Gastrocnemius medialis (tissue), 4 donors: ENCODE data around the gene SMAD3. TPM values are rescaled to one million over a fixed set of nuclear protein-coding genes. Genes with fewer than 3 reads are reported as not detected.

ENCODE experiments used
- ATAC-seq, 2 donors: fragments of 150-250 bp; one replicate each; pipeline ENCODE4 v1.9.1; 2016
- DNase-seq, 2 donors: peaks; one replicate each; pipeline ENCODE4 v3.0.0-alpha.2; 2019
- H3K27ac ChIP-seq, 4 donors: fragments of 200-600 bp; sonication (generic); 1 replicate in 1 of 4; 2 replicates in 3 of 4; pipeline ENCODE4 v1.5.1; 2016 to 2018; ENCODE audit warnings: mild to moderate bottlenecking in 2 of 4, moderate library complexity in 1 of 4
- H3K27me3 ChIP-seq, 3 donors: fragments of 200-600 bp; sonication (generic) in 2 of 3; 1 replicate in 1 of 3; 2 replicates in 2 of 3; pipeline versions ENCODE4 v1.5.1 to v1.6.0; 2016 to 2019; ENCODE audit warnings: mild to moderate bottlenecking in 1 of 3, moderate library complexity in 1 of 3
- H3K36me3 ChIP-seq, 2 donors: fragments of 200-600 bp; sonication (generic) in 1 of 2; one replicate each; pipeline ENCODE4 v1.5.1; 2017 to 2018
- H3K4me1 ChIP-seq, 2 donors: fragments of 200-600 bp; sonication (generic) in 1 of 2; one replicate each; pipeline ENCODE4 v1.5.1; 2016 to 2017; ENCODE audit warnings: mild to moderate bottlenecking in 2 of 2
- H3K4me3 ChIP-seq, 4 donors: fragments of 200-600 bp; sonication (generic) in 3 of 4; 1 replicate in 1 of 4; 2 replicates in 3 of 4; pipeline ENCODE4 v1.5.1; 2016 to 2019; ENCODE audit warnings: mild to moderate bottlenecking in 2 of 4
- H3K9me3 ChIP-seq, 3 donors: fragments of 200-600 bp; sonication (generic) in 2 of 3; 1 replicate in 1 of 3; 2 replicates in 2 of 3; pipeline ENCODE4 v1.5.1; 2016 to 2019
- POLR2A ChIP-seq, 2 donors: fragments of 450-650 bp; IDR thresholded peaks; one replicate each; pipeline ENCODE4 v1.6.1; 2017; ENCODE audit warnings: antibody characterized with exemption in 2 of 2, mild to moderate bottlenecking in 2 of 2, moderate library complexity in 2 of 2
- in situ Hi-C, 4 donors: fragments of 200-750 bp; cut with MboI; loops; one replicate each; pipeline versions ENCODE4 v1.15.0 to v1.8.0; 2017; ENCODE audit warnings: low sequenced_read_pairs in 4 of 4
- intact Hi-C: fragments of 100-400 bp; cut with DNase I; formaldehyde crosslinking; loops from one replicate; pipeline ENCODE4 v1.15.1; 2023; ENCODE audit warnings: low total_unique reads
- total RNA-seq, 4 donors: library from RNA; depleted of rRNA; stranded (reverse); fragments of >200 nt; gene quantifications; one replicate each; pipeline versions ENCODE4 v1.1.0 to v1.2.3, GENCODE V29; 2016
- TF ChIP-seq, protein P1 (sequence below), 5 experiments: fragments of 450-650 bp in 3 of 5; fragments of 200-600 bp in 2 of 5; sonication (generic) in 2 of 5; IDR thresholded peaks in 4 of 5; conservative IDR thresholded peaks in 1 of 5; 1 replicate in 4 of 5; 2 replicates in 1 of 5; pipeline ENCODE4 v1.5.1; 2016 to 2019; ENCODE audit warnings: antibody characterized with exemption in 5 of 5, mild to moderate bottlenecking in 3 of 5, moderate library complexity in 3 of 5

SMAD3 gene
- total RNA-seq, 4 donors from 2014 or later = 15.9 to 61.7 (median 26.3) TPM

DNA sequence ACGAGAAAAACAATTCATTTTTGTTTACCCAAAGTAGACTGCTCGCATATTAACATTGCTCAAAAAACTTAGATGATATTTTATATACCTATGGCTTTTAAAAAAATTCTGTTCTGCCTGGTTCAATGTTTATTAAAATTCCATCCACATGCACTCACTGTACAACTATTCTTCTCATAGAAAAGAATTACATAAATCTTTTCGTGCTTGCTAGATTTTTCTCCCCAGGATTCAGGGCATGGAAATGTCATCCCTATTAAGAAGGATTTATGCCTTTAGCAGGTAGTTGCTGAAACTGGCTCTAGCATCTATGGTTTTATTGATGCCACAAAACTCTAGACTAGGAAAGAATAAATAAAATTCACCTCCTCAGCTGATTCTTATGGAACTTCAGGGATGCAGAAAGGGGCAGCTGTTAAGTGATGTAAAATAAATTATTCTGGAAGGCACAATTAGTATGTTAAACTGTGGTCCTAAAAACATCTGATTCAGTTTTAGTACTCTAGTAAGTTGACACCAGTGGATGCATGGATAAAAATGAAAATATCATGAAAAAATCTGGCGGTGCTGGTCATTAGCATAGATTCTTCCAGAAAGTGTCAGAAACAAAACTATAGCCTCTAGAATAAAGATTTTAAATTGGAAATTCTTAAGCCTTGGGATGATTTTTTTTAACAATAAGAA, 147.4 kb downstream of the SMAD3 start:
- H3K4me3 ChIP-seq = no peak overlapping the region
- H3K9me3 ChIP-seq = no peaks in the 10 kb centered on the region
- DNase-seq = no peak
- H3K27me3 ChIP-seq = no peaks in the 10 kb centered on the region
- intact Hi-C loops = no loop called here
- ATAC-seq = no peak
- H3K36me3 ChIP-seq = no peaks in the 10 kb centered on the region
- in situ Hi-C loops = no loop called here
- peaks cover 8 to 14% of the 10 kb centered on the region in 2 donors for H3K4me1 ChIP-seq
- H3K27ac ChIP-seq = no peak overlapping the region
- TF ChIP-seq POLR2A (IDR thresholded peaks at IDR 0.05) = no peak
- TF ChIP-seq, protein P1, sequence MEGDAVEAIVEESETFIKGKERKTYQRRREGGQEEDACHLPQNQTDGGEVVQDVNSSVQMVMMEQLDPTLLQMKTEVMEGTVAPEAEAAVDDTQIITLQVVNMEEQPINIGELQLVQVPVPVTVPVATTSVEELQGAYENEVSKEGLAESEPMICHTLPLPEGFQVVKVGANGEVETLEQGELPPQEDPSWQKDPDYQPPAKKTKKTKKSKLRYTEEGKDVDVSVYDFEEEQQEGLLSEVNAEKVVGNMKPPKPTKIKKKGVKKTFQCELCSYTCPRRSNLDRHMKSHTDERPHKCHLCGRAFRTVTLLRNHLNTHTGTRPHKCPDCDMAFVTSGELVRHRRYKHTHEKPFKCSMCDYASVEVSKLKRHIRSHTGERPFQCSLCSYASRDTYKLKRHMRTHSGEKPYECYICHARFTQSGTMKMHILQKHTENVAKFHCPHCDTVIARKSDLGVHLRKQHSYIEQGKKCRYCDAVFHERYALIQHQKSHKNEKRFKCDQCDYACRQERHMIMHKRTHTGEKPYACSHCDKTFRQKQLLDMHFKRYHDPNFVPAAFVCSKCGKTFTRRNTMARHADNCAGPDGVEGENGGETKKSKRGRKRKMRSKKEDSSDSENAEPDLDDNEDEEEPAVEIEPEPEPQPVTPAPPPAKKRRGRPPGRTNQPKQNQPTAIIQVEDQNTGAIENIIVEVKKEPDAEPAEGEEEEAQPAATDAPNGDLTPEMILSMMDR (IDR thresholded peaks at IDR 0.05 in 4 of 5, conservative IDR thresholded peaks at IDR 0.05 in 1 of 5) = no peak

DNA sequence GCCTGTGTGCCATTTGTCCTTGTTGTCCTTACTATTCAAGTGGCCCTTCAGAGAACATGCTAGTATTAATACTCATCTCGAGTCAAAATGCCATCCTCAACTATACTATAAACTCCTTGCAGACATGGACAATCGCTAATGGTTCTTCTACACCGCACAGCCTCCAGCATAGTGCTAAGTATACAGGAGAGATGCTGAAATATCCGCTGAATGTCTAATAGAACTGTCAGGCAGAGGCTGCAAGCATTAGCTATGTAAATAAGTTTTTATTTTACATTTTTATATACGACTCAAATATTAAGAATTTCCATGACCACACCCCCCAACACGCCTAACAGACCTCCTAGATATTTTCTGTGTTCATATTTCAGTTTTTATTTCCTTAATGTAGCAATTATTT, 149.7 kb downstream of the SMAD3 start:
- in situ Hi-C loops = no loop called here
- H3K36me3 ChIP-seq = no peaks in the 10 kb centered on the region
- intact Hi-C loops = no loop called here

DNA sequence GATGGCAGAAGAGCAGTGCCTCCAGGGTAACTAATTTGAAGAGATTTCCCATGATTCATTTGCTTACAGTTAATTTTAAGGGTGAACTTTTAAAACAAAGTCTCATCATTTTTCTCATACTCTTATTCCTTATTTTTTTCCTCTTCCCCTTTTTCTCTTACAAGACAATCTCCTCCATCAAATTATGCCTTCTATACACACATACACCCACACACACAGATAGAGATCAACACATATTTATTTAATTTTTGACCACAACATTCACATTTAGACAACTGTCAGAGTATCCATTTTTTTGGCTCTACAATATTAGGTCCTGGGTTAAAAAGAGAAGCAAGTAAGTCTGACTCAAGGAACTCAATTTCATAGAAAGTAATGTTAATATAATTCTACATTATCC, 151.5 kb downstream of the SMAD3 start:
- Histone ChIP-seq H3K27ac (no peak overlapping the region), H3K27me3 (no peaks in the 10 kb centered on the region), H3K9me3 (no peaks in the 10 kb centered on the region), H3K36me3 (no peaks in the 10 kb centered on the region), H3K4me3 (no peak overlapping the region), H3K4me1 (peaks cover 5 to 10% of the 10 kb centered on the region in 2 donors)
- DNase-seq (no peak), ATAC-seq (no peak)
- no peak for TF ChIP-seq POLR2A (IDR thresholded peaks at IDR 0.05)
- TF ChIP-seq, protein P1 (IDR thresholded peaks at IDR 0.05 in 4 of 5, conservative IDR thresholded peaks at IDR 0.05 in 1 of 5) = no peak
- intact Hi-C loops = no loop called here
- in situ Hi-C loops = no loop called here

More for the DNA sequence above, 149.7 kb downstream of the SMAD3 start:
- Histone ChIP-seq H3K4me3 (no peak overlapping the region), H3K27me3 (no peaks in the 10 kb centered on the region), H3K27ac (no peak overlapping the region), H3K9me3 (no peaks in the 10 kb centered on the region), H3K4me1 (peaks cover 0 to 2% of the 10 kb centered on the region in 2 donors)
- no peak for ATAC-seq
- TF ChIP-seq POLR2A (IDR thresholded peaks at IDR 0.05) = no peak
- TF ChIP-seq, protein P1 (IDR thresholded peaks at IDR 0.05 in 4 of 5, conservative IDR thresholded peaks at IDR 0.05 in 1 of 5) = no peak
- no peak for DNase-seq

DNA sequence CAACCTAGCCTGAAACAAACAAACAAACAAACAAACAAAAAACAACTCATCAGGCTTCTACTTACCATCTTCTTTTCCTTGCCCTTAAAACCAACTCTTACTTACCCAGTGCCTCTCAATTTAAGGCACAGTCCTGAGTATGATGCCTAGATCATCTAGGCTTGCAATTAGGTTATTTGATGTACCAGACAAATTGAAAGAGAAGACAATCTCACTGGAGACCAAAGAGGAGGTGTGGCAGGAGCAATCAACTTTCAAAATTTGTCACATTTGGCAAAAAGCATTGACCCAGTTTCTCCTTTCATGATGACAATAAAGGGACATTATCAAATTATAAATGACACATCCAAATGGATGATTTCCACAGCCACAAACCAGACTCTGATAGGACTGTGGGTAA, 153.0 kb downstream of the SMAD3 start:
- TF ChIP-seq, protein P1 (IDR thresholded peaks at IDR 0.05 in 4 of 5, conservative IDR thresholded peaks at IDR 0.05 in 1 of 5) = no peak
- TF ChIP-seq POLR2A (IDR thresholded peaks at IDR 0.05) = no peak
- intact Hi-C loops = no loop called here
- no peak overlapping the region for H3K4me3 ChIP-seq
- no peak for DNase-seq
- no peaks in the 10 kb centered on the region for H3K27me3 ChIP-seq
- in situ Hi-C loops = no loop called here
- no peak for ATAC-seq
- H3K9me3 ChIP-seq = no peaks in the 10 kb centered on the region
- H3K36me3 ChIP-seq = no peaks in the 10 kb centered on the region
- peaks cover 5 to 10% of the 10 kb centered on the region in 2 donors for H3K4me1 ChIP-seq
- no peak overlapping the region for H3K27ac ChIP-seq

DNA sequence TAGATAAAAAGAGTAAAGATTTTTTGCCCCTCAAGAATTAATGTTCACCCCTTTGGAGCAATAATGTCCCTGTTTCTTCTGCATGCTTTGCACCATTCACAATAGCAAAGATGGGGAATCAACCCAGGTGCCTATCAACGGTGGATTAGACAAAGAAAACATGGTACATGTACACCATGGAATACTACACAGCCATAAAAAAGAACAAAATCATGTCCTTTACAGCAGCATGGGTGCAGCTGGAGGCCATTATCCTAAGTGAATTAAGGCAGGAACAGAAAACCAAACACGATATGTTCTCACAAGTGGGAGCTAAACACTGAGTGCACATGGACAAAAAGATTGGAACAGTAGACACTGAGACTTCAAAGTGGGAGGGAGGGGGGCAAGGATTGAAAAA, 153.9 kb downstream of the SMAD3 start:
- H3K4me1 ChIP-seq = peaks cover 5 to 10% of the 10 kb centered on the region in 2 donors
- intact Hi-C loops = no loop called here
- in situ Hi-C loops = no loop called here

More for the DNA sequence above, 153.9 kb downstream of the SMAD3 start:
- no peaks in the 10 kb centered on the region for H3K36me3 ChIP-seq
- no peak for DNase-seq
- H3K27me3 ChIP-seq = no peaks in the 10 kb centered on the region
- H3K4me3 ChIP-seq = no peak overlapping the region
- no peak for TF ChIP-seq POLR2A (IDR thresholded peaks at IDR 0.05)
- TF ChIP-seq, protein P1 (IDR thresholded peaks at IDR 0.05 in 4 of 5, conservative IDR thresholded peaks at IDR 0.05 in 1 of 5) = no peak
- H3K9me3 ChIP-seq = no peaks in the 10 kb centered on the region
- H3K27ac ChIP-seq = no peak overlapping the region
- ATAC-seq = no peak
